ENCODE measurements around the gene SIGLEC15.

- TF ChIP-seq CTCF (IDR thresholded peaks at IDR 0.05; ENCODE audit: insufficient read depth, low read length, poor library complexity, severe bottlenecking) (no peak), EZH2phosphoT487 (conservative IDR thresholded peaks at IDR 0.05; ENCODE audit: low read length) (no peak)
These were observed 36.6 kb upstream of the SIGLEC15 start for GRCh38 chr18:45788861-45789260.

Measured in SU-DHL-6 (cell line).